Neural cell (in vitro differentiated cells): ENCODE results near the gene DNAH8. TPM values are rescaled to one million over a fixed set of nuclear protein-coding genes. Genes with fewer than 3 reads are reported as not detected.

Experiments used
- H2AFZ ChIP-seq: fragments of 200-600, 300-800 bp; sonication (generic), shearing (Covaris generic); 2 replicates; pipeline ENCODE4 v1.6.0; 2014; ENCODE audit warnings: low read depth, mild to moderate bottlenecking, antibody characterized with exemption, low read length, moderate library complexity
- H3F3A ChIP-seq: fragments of 200-600 bp; shearing (Covaris generic); 2 replicates; pipeline ENCODE4 v1.6.1; 2016; ENCODE audit warnings: mild to moderate bottlenecking, moderate library complexity, mixed read lengths, antibody characterized with exemption, low read length; ENCODE audit not compliant: insufficient read depth, poor library complexity, severe bottlenecking
- H3K27ac ChIP-seq: fragments of 200-600, 300-800 bp; sonication (generic), shearing (Covaris generic); 2 replicates; pipeline ENCODE4 v1.5.1; 2014; ENCODE audit warnings: mild to moderate bottlenecking, low read length, moderate library complexity
- H3K27me3 ChIP-seq: fragments of 300-800, 200-600 bp; sonication (generic), shearing (Covaris generic); 2 replicates; pipeline ENCODE4 v1.6.0; 2014; ENCODE audit warnings: mild to moderate bottlenecking, low read depth, low read length, moderate library complexity; ENCODE audit not compliant: insufficient read depth
- H3K36me3 ChIP-seq: fragments of 300-800, 200-600 bp; sonication (generic), shearing (Covaris generic); 2 replicates; pipeline ENCODE4 v1.5.1; 2014; ENCODE audit warnings: mild to moderate bottlenecking, antibody characterized with exemption, low read length, moderate library complexity; ENCODE audit not compliant: insufficient read depth
- H3K4me2 ChIP-seq: fragments of 300-800, 200-600 bp; sonication (generic), shearing (Covaris generic); 2 replicates; pipeline ENCODE4 v1.6.0; 2014; ENCODE audit warnings: mild to moderate bottlenecking, low read length
- H3K4me3 ChIP-seq: fragments of 300-800, 200-600 bp; sonication (generic), shearing (Covaris generic); 2 replicates; pipeline ENCODE4 v1.5.1; 2014; ENCODE audit warnings: mild to moderate bottlenecking, low read length, moderate library complexity
- H3K79me2 ChIP-seq: fragments of 200-600 bp; shearing (Covaris generic); replicated peaks from 2 replicates; pipeline ENCODE4 v1.6.0; 2014; ENCODE audit warnings: mild to moderate bottlenecking, low read length, moderate library complexity; ENCODE audit not compliant: insufficient read depth
- H3K9ac ChIP-seq: fragments of 300-800, 200-600 bp; sonication (generic), shearing (Covaris generic); 2 replicates; pipeline ENCODE4 v1.6.1; 2016; ENCODE audit warnings: mild to moderate bottlenecking, low read length, mixed read lengths
- H3K9me2 ChIP-seq: fragments of 200-600 bp; shearing (Covaris generic); 2 replicates; pipeline ENCODE4 v1.6.1; 2016; ENCODE audit warnings: mild to moderate bottlenecking, low read length, mixed read lengths; ENCODE audit not compliant: insufficient read depth
- H3K9me3 ChIP-seq: fragments of 200-600, 300-800 bp; sonication (generic), shearing (Covaris generic); 2 replicates; pipeline ENCODE4 v1.6.1; 2016; ENCODE audit warnings: mild to moderate bottlenecking, mixed run types, low read length, moderate library complexity, mixed read lengths
- H4K20me1 ChIP-seq: fragments of 200-600 bp; shearing (Covaris generic); 2 replicates; pipeline ENCODE4 v1.6.1; 2016; ENCODE audit warnings: mild to moderate bottlenecking, mixed run types; ENCODE audit not compliant: insufficient read depth
- EP300 ChIP-seq: fragments of 450-650 bp; conservative IDR thresholded peaks from 2 replicates; pipeline ENCODE4 v1.6.1; 2014; ENCODE audit warnings: antibody characterized with exemption, mild to moderate bottlenecking, moderate library complexity; ENCODE audit not compliant: poor library complexity, severe bottlenecking
- EZH2 ChIP-seq: fragments of 200-600, 300-800 bp; shearing (Covaris generic), sonication (generic); IDR thresholded peaks from 2 replicates; pipeline ENCODE4 v1.6.1; 2014; ENCODE audit warnings: antibody characterized with exemption, low read length, borderline replicate concordance, mild to moderate bottlenecking; ENCODE audit not compliant: insufficient read depth, poor library complexity, severe bottlenecking
- MXI1 ChIP-seq: fragments of 450-650 bp; conservative IDR thresholded peaks from 2 replicates; pipeline ENCODE4 v1.6.1; 2014; ENCODE audit warnings: antibody characterized with exemption, mild to moderate bottlenecking; ENCODE audit not compliant: poor library complexity, severe bottlenecking
- POLR2AphosphoS5 ChIP-seq: IDR thresholded peaks from 2 replicates; pipeline ENCODE4 v1.6.1; 2012
- RAD21 ChIP-seq: fragments of 450-650 bp; conservative IDR thresholded peaks from 2 replicates; pipeline ENCODE4 v1.6.1; 2014; ENCODE audit warnings: antibody characterized with exemption, mild to moderate bottlenecking, moderate library complexity
- SMC3 ChIP-seq: fragments of 450-650 bp; conservative IDR thresholded peaks from 2 replicates; pipeline ENCODE4 v1.6.1; 2014; ENCODE audit warnings: antibody characterized with exemption, mild to moderate bottlenecking, moderate library complexity; ENCODE audit not compliant: poor library complexity
- TAF1 ChIP-seq: IDR thresholded peaks from 2 replicates; pipeline ENCODE4 v1.6.1; 2012; ENCODE audit warnings: low read depth
- polyA plus RNA-seq: library from polyadenylated mRNA; depleted of rRNA; stranded (reverse); fragments of >200 nt; gene quantifications from 2 replicates; pipeline ENCODE4 v1.2.3, GENCODE V29; 2014
- TF ChIP-seq, protein P1 (sequence below): fragments of 450-650 bp; IDR thresholded peaks from 2 replicates; pipeline ENCODE4 v1.5.1; 2014; ENCODE audit warnings: antibody characterized with exemption, mild to moderate bottlenecking, moderate library complexity; ENCODE audit not compliant: poor library complexity, severe bottlenecking
- TF ChIP-seq, protein P2 (sequence below): IDR thresholded peaks from 2 replicates; pipeline ENCODE4 v1.6.1; 2012; ENCODE audit warnings: borderline replicate concordance

Gene DNAH8
- polyA plus RNA-seq, 1 donor from 2014 or later: 0.07 TPM

DNA sequence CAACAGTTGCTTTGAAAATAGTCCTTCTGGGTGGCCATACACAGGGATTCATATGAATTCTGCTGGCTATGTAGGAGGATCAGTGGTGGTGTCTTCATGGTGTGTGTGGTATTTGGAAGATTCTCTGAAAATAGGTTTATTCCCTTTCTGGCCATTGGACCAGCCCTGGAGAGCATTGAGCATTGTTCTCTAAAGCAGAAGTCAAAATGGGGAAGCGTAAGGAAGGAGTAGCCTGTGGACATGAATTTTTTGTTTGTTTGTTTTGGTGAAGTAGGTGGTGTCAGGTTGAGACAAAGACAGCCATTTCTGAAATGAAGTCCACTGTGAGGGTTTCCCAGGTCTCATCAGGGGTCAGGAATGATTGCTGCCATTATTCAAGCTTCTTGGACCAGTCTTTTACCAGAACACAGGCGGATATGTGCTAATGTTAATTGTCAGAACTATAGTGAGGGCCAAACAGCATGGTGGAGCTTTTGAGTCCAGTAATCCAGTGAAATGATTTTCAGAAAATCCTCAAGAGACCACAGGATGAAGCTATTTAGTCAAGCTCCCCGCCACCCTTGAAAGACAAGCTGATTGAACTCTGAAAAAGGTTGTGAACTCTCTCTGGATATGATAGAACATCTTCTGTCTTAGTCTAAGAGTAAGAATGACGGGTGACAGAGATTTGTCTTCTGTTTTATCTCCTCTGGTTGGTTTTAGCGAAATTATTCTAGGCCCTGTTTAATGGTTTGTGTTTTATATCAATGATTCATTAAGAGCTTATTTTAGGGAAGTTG lies 60.0 kb downstream of the DNAH8 start:
- Histone ChIP-seq H3K9me2 (no peaks in the 10 kb centered on the region), H3K4me2 (no peak overlapping the region), H2AFZ (no peak overlapping the region), H4K20me1 (no peaks in the 10 kb centered on the region), H3K27ac (no peak overlapping the region), H3K36me3 (no peaks in the 10 kb centered on the region), H3K4me3 (no peak overlapping the region), H3K27me3 (no peaks in the 10 kb centered on the region), H3K9me3 (no peaks in the 10 kb centered on the region), H3F3A (no peaks in the 10 kb centered on the region), H3K9ac (no peak overlapping the region), H3K79me2 (no peaks in the 10 kb centered on the region)
- TF ChIP-seq, protein P1, sequence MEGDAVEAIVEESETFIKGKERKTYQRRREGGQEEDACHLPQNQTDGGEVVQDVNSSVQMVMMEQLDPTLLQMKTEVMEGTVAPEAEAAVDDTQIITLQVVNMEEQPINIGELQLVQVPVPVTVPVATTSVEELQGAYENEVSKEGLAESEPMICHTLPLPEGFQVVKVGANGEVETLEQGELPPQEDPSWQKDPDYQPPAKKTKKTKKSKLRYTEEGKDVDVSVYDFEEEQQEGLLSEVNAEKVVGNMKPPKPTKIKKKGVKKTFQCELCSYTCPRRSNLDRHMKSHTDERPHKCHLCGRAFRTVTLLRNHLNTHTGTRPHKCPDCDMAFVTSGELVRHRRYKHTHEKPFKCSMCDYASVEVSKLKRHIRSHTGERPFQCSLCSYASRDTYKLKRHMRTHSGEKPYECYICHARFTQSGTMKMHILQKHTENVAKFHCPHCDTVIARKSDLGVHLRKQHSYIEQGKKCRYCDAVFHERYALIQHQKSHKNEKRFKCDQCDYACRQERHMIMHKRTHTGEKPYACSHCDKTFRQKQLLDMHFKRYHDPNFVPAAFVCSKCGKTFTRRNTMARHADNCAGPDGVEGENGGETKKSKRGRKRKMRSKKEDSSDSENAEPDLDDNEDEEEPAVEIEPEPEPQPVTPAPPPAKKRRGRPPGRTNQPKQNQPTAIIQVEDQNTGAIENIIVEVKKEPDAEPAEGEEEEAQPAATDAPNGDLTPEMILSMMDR: no peak
- TF ChIP-seq POLR2AphosphoS5: no peak

DNA sequence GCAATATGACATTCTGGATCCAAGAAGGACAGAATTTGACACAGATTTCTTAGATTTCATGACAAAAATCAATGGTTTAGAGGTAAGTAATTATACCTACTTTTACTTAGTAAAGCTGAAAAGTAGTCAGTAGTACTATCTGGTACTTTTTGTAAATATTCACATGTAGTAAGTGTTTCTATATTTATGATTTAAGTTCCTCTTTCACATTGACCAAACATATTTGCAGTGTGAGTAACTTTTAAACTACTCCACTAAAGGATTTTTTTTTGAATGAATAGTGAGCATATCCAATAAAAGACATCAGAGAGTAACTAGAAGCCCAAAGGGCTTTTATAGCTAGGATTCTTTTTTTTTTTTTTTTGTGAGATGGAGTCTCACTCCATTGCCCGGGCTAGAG lies 60.8 kb downstream of the DNAH8 start:
- Histone ChIP-seq H2AFZ (no peak overlapping the region), H3K9me3 (no peaks in the 10 kb centered on the region), H3K9ac (no peak overlapping the region), H3K27ac (no peak overlapping the region), H4K20me1 (no peaks in the 10 kb centered on the region), H3K27me3 (no peaks in the 10 kb centered on the region), H3K36me3 (no peaks in the 10 kb centered on the region), H3F3A (no peaks in the 10 kb centered on the region), H3K4me3 (no peak overlapping the region), H3K4me2 (no peak overlapping the region), H3K9me2 (no peaks in the 10 kb centered on the region), H3K79me2 (no peaks in the 10 kb centered on the region)
- TF ChIP-seq RAD21: no peak
- TF ChIP-seq, protein P1: no peak
- no peak for TF ChIP-seq MXI1
- TF ChIP-seq TAF1: no peak
- TF ChIP-seq, protein P2, sequence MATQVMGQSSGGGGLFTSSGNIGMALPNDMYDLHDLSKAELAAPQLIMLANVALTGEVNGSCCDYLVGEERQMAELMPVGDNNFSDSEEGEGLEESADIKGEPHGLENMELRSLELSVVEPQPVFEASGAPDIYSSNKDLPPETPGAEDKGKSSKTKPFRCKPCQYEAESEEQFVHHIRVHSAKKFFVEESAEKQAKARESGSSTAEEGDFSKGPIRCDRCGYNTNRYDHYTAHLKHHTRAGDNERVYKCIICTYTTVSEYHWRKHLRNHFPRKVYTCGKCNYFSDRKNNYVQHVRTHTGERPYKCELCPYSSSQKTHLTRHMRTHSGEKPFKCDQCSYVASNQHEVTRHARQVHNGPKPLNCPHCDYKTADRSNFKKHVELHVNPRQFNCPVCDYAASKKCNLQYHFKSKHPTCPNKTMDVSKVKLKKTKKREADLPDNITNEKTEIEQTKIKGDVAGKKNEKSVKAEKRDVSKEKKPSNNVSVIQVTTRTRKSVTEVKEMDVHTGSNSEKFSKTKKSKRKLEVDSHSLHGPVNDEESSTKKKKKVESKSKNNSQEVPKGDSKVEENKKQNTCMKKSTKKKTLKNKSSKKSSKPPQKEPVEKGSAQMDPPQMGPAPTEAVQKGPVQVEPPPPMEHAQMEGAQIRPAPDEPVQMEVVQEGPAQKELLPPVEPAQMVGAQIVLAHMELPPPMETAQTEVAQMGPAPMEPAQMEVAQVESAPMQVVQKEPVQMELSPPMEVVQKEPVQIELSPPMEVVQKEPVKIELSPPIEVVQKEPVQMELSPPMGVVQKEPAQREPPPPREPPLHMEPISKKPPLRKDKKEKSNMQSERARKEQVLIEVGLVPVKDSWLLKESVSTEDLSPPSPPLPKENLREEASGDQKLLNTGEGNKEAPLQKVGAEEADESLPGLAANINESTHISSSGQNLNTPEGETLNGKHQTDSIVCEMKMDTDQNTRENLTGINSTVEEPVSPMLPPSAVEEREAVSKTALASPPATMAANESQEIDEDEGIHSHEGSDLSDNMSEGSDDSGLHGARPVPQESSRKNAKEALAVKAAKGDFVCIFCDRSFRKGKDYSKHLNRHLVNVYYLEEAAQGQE: no peak
- no peak for TF ChIP-seq POLR2AphosphoS5
- TF ChIP-seq SMC3: no peak
- no peak for TF ChIP-seq EZH2
- no peak for TF ChIP-seq EP300
